Smooth muscle cell (in vitro differentiated cells): ENCODE data around the gene TPCN2. TPM values are rescaled to one million over a fixed set of nuclear protein-coding genes. Genes with fewer than 3 reads are reported as not detected.

Experiments used
- DNase-seq: peaks from one replicate; lab custom pipeline; 2025; ENCODE audit not compliant: unreplicated experiment; lab: John Stamatoyannopoulos, UW
- H2AFZ ChIP-seq: fragments of 200-600 bp; sonication (generic); 2 replicates; pipeline ENCODE4 v1.6.0; 2016; ENCODE audit warnings: antibody characterized with exemption, low read depth, mild to moderate bottlenecking
- H3F3A ChIP-seq: fragments of 200-600 bp; sonication (generic); 2 replicates; pipeline ENCODE4 v1.6.0; 2017; ENCODE audit warnings: antibody characterized with exemption, low read depth
- H3K27ac ChIP-seq: fragments of 200-600 bp; sonication (generic); 2 replicates; pipeline ENCODE4 v1.5.1; 2016; ENCODE audit warnings: low read depth, mild to moderate bottlenecking
- H3K27me3 ChIP-seq: fragments of 200-600 bp; sonication (generic); 2 replicates; pipeline ENCODE4 v1.6.1; 2016; ENCODE audit warnings: low read depth, mild to moderate bottlenecking
- H3K36me3 ChIP-seq: fragments of 200-600 bp; sonication (generic); 2 replicates; pipeline ENCODE4 v1.5.1; 2016; ENCODE audit warnings: low read depth
- H3K4me1 ChIP-seq: fragments of 200-600 bp; sonication (generic); 2 replicates; pipeline ENCODE4 v1.5.1; 2016; ENCODE audit warnings: low read depth
- H3K4me2 ChIP-seq: fragments of 200-600 bp; sonication (generic); 2 replicates; pipeline ENCODE4 v1.6.0; 2016; ENCODE audit warnings: mild to moderate bottlenecking
- H3K4me3 ChIP-seq: fragments of 200-600 bp; sonication (generic); 2 replicates; pipeline ENCODE4 v1.5.1; 2016; ENCODE audit warnings: mild to moderate bottlenecking
- H3K79me2 ChIP-seq: fragments of 200-600 bp; sonication (generic); 2 replicates; pipeline ENCODE4 v1.6.0; 2016; ENCODE audit warnings: low read depth, mild to moderate bottlenecking
- H3K9ac ChIP-seq: fragments of 200-600 bp; sonication (generic); 2 replicates; pipeline ENCODE4 v1.6.0; 2016; ENCODE audit warnings: low read depth
- H3K9me3 ChIP-seq: fragments of 200-600 bp; sonication (generic); replicated peaks from 2 replicates; pipeline ENCODE4 v1.5.1; 2016; ENCODE audit warnings: low read depth
- H4K20me1 ChIP-seq: fragments of 200-600 bp; sonication (generic); 2 replicates; pipeline ENCODE4 v1.6.0; 2016; ENCODE audit warnings: low read depth
- WGBS: methylation state at CpG from one replicate; pipeline ENCODE4 v1.1.7; 2016; ENCODE audit warnings: low lambda C conversion rate; 5-methylcytosine and 5-hydroxymethylcytosine counted together
- polyA plus RNA-seq: library from polyadenylated mRNA; unstranded; fragments of >200 nt; fragmentation: Nextera tagmentation; extraction: Ambion mirVana; gene quantifications from 2 replicates; pipeline ENCODE4 v1.2.1, GENCODE V29; 2016
- total RNA-seq: library from RNA; depleted of rRNA; stranded (reverse); fragments of >200 nt; gene quantifications from 2 replicates; pipeline ENCODE4 v1.2.3, GENCODE V29; 2014
- TF ChIP-seq, protein P1 (sequence below): fragments of 200-600 bp; sonication (generic); IDR thresholded peaks from 2 replicates; pipeline ENCODE4 v1.5.1; 2017; ENCODE audit warnings: borderline replicate concordance, mild to moderate bottlenecking, antibody characterized with exemption; ENCODE audit not compliant: insufficient read depth, poor library complexity, severe bottlenecking

Gene TPCN2
- total and polyA plus RNA-seq, 2 experiments from 2014 or later: 7.4 to 10.5 TPM

DNA sequence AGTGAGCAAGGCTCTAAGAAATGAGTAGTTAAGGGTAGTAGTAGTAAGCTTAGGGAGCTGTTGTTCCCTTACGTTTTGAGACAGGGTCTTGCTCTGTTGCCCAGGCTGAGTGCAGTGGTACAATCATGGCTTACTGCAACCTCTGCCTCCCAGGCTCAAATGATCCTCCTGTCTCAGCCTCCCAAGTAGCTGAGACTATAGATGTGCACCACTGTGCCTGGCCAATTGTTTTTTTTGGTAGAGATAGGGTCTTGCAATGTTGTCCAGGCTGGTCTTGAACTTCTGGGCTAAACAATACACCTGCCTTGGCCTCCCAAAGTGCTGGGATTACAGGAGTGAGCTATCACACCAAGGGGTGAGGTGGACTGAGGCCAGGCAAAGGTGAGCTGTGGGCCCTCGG is 117.0 kb downstream of the TPCN2 start:
- TF ChIP-seq, protein P1, sequence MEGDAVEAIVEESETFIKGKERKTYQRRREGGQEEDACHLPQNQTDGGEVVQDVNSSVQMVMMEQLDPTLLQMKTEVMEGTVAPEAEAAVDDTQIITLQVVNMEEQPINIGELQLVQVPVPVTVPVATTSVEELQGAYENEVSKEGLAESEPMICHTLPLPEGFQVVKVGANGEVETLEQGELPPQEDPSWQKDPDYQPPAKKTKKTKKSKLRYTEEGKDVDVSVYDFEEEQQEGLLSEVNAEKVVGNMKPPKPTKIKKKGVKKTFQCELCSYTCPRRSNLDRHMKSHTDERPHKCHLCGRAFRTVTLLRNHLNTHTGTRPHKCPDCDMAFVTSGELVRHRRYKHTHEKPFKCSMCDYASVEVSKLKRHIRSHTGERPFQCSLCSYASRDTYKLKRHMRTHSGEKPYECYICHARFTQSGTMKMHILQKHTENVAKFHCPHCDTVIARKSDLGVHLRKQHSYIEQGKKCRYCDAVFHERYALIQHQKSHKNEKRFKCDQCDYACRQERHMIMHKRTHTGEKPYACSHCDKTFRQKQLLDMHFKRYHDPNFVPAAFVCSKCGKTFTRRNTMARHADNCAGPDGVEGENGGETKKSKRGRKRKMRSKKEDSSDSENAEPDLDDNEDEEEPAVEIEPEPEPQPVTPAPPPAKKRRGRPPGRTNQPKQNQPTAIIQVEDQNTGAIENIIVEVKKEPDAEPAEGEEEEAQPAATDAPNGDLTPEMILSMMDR: no peak
- Histone ChIP-seq H3K9me3 (peaks cover 3% of the 10 kb centered on the region), H3K4me2 (peak overlapping the region; percentile 57), H3K36me3 (no peaks in the 10 kb centered on the region), H3K9ac (no peak overlapping the region), H3K27me3 (no peaks in the 10 kb centered on the region), H2AFZ (no peak overlapping the region), H3K4me3 (no peak overlapping the region), H3K27ac (no peak overlapping the region), H3F3A (no peaks in the 10 kb centered on the region), H4K20me1 (no peaks in the 10 kb centered on the region), H3K4me1 (no peaks in the 10 kb centered on the region), H3K79me2 (no peaks in the 10 kb centered on the region)
- 98% methylated on average over 2 of the region's 2 CpGs for WGBS
- no peak for DNase-seq

GRCh38 chr11:69166218-69167115 is 117.7 kb downstream of the TPCN2 start:
- no peak overlapping the region for H3K27ac ChIP-seq
- no peak overlapping the region for H3K4me3 ChIP-seq
- no peaks in the 10 kb centered on the region for H3K79me2 ChIP-seq
- peak; percentile 19 for DNase-seq
- H3K9ac ChIP-seq: no peak overlapping the region
- no peaks in the 10 kb centered on the region for H3K4me1 ChIP-seq
- peak overlapping the region; percentile 57 for H3K4me2 ChIP-seq
- no peaks in the 10 kb centered on the region for H3F3A ChIP-seq
- WGBS: 40% methylated on average over 21 of the region's 21 CpGs
- H3K36me3 ChIP-seq: no peaks in the 10 kb centered on the region
- no peaks in the 10 kb centered on the region for H4K20me1 ChIP-seq
- peaks cover 3% of the 10 kb centered on the region for H3K9me3 ChIP-seq
- H2AFZ ChIP-seq: no peak overlapping the region
- H3K27me3 ChIP-seq: no peaks in the 10 kb centered on the region
- TF ChIP-seq, protein P1: no peak

DNA sequence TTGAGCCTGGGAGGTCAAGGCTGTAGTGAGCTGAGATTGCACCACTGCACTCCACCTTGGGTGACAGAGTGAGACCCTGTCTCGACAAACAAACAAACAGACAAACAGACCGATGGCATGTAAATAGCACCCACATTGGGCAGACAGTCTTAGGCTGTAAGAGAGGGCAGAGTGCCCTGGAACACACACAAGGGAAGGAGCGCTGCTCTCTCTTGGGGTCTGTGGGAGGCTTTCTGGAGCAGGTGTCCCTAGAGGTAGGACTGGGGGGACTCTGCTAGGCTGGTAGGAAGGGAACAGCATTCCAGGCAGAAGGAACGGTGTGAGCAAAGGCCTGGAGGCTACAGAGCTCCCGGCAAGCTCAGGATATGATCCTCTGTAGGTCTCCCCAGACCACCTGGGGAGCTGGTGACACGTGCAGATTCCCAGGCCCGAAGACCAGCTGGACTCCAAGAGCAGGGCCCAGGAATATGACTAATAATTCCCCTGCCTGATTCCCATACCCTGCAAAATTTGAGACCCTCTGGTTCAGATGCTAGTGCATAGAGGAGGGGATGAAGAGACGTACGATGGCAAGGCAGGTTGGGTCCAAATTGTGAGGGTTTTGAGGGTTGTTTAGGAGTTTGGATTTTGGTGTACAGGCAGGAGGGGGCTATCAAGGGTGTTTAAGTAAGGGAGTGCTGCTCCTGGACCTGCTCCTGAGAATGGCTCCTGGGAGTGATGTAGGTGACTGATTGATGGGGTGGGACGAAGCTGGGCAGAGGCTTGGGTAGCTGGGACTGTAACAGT is 118.6 kb downstream of the TPCN2 start:
- Histone ChIP-seq H3K9me3 (peaks cover 3% of the 10 kb centered on the region), H3K4me1 (no peaks in the 10 kb centered on the region), H3K27me3 (no peaks in the 10 kb centered on the region), H3K9ac (no peak overlapping the region), H2AFZ (no peak overlapping the region), H3K4me3 (no peak overlapping the region), H3K27ac (no peak overlapping the region), H3K36me3 (no peaks in the 10 kb centered on the region), H3K79me2 (no peaks in the 10 kb centered on the region), H4K20me1 (no peaks in the 10 kb centered on the region), H3F3A (no peaks in the 10 kb centered on the region), H3K4me2 (peak overlapping the region; percentile 57)
- TF ChIP-seq, protein P1: no peak
- WGBS: 89% methylated on average over 10 of the region's 10 CpGs
- DNase-seq: no peak
